Activated effector memory CD4-positive, alpha-beta T cell treated with anti-CD3 and anti-CD28 coated beads, Interleukin-2, amount 50 U/mL, for 16 hours (primary cell): ENCODE data around the gene EIF4G3.
"Not testable (repeated sequence)": the region's sequence is repeated elsewhere in the genome, so short reads cannot be mapped to it uniquely, and the experiment has no call there.

ENCODE experiments used
- DNase-seq: peaks from one replicate; pipeline ENCODE4 v3.0.0-alpha.2; 2020

Gene EIF4G3

GRCh38 chr1:20867062-20867461 is 309.6 kb downstream of the EIF4G3 start:
- DNase-seq = no peak

DNA sequence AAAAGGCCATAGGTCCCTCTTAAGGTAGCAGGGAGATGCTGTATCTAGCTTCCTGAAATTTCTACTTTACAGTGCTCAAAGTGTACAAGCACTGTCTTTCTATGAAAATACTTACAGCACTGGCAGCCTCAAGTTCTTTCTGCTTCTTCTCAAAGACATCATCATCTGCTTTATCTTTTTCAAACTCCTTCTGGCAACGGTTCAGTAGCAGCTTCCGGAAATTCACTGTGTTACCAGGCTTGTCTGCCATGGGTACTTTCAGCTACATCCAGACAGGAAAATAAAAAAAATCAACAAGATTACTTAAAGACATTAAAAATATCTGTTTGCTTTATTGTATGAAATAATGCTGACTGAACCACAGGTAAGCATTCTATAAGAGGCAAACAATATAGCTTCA is 311.7 kb downstream of the EIF4G3 start:
- no peak for DNase-seq

DNA sequence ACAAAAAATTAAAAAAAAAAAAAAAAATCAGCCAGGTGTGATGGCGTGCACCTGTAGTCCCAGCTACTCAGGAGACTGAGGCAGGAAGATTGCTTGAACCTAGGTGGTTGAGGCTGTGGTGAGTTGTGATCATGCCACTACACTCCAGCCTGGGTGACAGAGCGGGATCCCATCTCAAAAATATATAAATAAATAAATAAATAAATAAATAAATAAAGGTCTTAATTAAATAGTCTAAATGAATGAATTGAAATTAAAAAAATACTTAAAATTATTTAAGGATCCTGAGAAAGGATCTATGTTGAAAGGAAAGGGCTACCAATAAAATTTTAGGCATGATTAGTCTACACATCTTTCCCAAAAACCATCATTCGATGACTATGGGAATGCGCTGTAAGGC is 322.2 kb downstream of the EIF4G3 start:
- no peak for DNase-seq

DNA sequence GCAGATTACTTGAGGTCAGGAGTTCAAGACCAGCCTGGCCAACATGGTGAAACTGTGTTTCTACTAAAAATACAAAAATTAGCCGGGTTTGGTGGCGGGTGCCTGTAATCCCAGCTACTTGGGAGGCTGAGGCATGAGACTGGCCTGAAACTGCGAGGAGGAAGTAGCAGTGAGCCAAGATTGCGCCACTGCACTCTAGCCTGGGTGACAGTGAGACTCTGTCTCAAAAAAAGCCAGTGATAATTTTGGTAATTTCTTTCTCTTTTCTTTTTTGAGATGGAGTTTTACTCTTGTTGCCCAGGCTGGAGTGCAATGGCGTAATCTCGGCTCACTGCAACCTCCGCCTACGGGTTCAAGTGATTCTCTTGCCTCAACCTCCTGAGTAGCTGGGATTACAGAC is 324.9 kb downstream of the EIF4G3 start:
- DNase-seq = not testable (repeated sequence)

DNA sequence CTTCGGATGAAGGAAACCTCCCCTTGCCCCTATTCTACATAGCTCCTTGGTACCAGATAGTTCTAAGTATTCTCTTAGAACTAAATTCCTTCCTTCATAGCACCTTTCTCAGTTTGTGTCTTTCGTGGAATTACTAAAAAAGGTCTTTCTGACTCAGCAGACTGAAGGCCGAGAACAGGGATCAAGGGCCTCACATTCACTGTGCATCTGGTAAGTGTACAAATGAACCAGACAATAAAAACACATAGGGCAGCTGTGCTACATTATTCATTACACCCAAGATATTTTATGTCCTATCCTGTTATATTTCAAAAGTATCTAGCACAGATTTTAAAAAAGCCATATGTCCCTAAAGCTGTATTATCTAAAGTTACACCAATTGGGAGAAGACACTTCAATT is 326.7 kb downstream of the EIF4G3 start:
- no peak for DNase-seq

- DNase-seq = no peak
These were observed 327.6 kb downstream of the EIF4G3 start for GRCh38 chr1:20849100-20849499.

DNA sequence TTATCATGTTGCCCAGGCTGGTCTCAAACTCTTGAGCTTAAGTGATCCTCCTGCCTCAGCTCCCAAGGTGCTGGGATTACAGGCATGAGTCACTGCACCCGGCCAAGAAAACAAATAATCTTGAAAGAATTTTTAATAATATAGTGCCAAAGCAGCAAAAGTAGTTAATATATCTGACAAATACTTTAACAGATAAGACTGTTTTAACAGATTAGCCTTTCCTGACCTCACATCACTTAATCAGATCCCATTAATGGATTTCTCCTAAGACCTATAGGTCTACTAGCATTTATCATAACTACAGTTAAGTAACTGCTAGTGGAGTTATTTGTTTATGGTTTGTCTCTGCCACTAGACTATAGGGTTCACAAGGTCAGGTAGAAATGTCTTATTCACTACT is 328.5 kb downstream of the EIF4G3 start:
- DNase-seq = no peak

DNA sequence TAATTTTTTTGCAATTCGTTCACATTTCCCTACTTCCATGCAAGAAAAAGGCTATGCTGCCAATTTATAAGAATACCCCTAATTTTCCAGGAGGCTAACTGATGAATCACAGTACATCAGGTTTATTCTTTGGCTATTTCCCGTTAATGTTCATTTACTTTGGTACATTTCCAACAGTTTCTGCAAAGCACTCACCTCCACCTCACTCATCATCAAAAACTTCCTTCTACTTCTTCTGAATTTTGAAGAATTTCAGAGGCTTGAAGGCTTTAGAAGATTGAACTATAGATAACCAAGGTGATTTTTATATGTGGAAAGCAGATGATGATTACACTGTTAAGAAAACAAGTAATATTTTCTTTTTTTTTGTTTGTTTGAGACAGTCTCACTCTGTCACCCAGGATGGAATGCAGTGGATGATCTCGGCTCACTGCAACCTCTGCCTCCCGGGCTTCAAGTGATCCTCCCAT is 329.1 kb downstream of the EIF4G3 start:
- no peak for DNase-seq

DNA sequence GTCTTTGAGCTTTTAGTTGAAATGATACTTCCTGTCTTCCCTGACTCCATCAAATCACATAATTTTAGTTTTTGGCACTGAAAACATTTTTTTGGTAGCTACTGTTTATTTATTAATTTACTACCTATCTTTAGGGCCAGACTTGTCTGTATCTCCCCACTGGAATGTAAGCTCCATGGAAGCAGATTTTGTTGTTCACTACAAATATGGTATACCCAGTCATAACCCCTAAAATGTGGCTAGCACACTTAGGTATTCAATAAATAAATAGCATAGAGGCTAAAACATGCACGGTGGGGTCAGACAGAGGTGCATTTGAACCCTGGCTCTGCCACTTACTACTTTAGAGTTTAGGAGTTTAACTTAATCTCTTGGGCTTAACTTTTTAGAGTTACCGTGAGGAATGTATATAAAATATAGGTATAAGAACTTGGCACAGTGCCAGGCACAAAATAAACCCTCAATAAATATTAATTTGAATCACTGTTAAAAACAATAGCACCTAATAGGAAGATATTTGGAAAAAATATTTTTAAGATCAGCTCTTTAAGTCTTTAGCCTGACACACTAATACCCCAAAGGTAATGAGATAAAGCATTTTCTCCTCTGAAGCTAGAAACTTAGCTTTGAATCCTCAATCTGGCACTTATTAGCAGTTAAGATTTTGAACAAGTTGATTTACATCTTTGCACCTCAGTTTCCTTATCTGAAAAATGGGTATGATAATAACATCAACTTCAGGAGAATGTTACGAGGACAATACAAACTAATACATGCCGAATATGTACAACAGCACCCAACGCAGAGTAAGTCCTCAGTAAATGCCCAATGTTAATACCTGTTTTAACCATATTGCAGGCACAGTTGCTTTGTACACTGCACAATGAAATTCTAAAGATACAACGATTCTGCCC is 330.0 kb downstream of the EIF4G3 start:
- no peak for DNase-seq

- DNase-seq = no peak
These were observed 336.0 kb downstream of the EIF4G3 start for GRCh38 chr1:20840731-20841130.

GRCh38 chr1:20837554-20838192 is 339.0 kb downstream of the EIF4G3 start:
- DNase-seq = no peak

GRCh38 chr1:20836230-20836629 is 340.5 kb downstream of the EIF4G3 start:
- DNase-seq = no peak

DNA sequence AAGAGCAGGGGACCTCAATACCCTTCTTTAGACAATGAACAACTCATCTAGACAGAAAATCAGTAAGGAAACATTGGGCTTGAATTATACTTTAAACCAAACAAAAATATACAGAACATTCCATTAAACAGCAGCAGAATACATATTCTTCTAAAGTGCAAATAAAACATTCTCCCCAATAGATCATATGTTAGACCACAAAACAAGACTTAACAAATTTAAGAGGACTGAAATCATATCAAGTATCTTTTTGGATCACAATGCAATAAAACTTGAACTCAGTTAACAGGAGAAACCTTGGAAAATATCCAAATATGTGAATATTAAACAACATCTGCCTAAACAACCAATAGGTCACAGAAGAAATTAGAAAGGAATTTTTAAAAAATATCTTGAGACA is 341.9 kb downstream of the EIF4G3 start:
- DNase-seq = no peak

DNA sequence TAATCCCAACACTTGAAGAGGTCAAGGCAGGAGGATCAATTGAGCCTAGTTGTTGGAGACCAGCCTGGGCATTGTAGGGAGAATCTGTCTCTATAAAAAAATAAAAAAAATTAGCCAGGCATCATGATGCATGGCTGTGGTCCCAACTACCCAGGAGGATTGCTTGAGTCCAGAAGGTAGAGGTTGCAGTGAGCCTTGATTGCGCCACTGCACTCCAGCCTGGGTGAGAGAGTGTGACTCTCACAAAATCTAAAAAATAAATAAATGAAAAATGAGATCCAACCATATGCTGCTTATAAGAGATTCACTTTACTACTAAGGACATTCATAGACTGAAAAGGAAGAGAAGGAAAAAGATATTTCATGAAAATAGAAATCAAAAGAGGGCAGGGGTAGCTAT is 342.5 kb downstream of the EIF4G3 start:
- no peak for DNase-seq

- no peak for DNase-seq
These were observed 346.3 kb downstream of the EIF4G3 start for GRCh38 chr1:20830378-20830777.

DNA sequence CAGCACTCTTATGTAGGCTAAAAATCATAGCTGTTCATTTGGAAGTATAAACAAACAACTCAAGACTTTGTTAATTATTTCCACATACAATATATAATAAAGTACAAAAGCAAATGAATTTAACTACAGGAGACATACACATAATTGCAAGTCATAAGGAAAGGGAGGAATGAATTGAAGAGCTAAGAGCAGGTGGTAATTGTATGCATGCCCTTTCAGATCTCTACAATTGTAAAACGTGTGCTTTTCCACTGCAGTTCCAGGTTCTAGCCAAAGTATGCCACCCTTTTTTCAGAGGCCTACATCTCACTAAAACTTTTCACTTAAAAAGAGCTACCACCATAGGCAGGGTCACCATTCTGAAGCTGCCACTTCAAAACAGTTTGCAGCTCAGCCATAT is 346.8 kb downstream of the EIF4G3 start:
- DNase-seq = no peak

DNA sequence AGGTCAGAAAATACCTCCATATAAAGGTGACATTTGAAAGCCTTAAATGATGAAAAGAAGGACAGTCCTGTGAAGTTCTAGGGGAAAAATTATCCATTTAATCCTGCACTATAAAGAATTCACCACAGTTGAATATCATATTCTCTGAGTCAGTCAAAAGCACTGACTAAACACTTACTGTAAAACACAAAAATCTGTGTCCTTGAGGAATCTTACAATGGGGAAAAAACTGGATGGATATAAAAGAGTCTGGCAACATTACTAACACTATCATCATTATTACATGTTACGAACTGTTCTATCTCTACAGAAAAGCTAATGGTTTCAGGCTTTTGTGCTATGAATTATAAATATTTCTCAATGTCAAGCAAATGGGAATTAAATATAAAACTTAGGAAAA is 347.2 kb downstream of the EIF4G3 start:
- no peak for DNase-seq

DNA sequence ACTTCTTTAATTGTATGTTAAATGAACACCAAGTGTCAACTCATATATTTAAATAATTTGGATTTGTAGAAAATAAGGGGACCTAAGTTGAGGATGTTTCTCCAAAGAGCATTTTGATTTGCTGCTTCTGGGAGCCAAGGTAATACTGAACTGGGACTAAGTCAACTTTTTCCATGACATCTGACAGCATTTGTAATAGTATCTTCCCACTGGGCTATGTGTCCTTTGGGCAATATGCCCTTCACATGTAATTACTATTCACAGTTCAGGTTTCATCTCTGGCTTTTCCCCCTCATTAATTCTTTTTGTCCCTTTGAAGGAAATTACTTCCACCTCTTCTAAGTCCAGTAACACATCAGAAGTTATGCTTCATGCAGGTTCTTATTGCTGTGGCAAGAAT is 352.9 kb downstream of the EIF4G3 start:
- DNase-seq = no peak

- DNase-seq = no peak
These were observed 355.2 kb downstream of the EIF4G3 start for GRCh38 chr1:20821466-20821865.

- no peak for DNase-seq
These were observed 356.9 kb downstream of the EIF4G3 start for GRCh38 chr1:20819818-20820217.

- DNase-seq = no peak
These were observed 362.2 kb downstream of the EIF4G3 start for GRCh38 chr1:20814534-20814871.

GRCh38 chr1:20811916-20812315 is 364.8 kb downstream of the EIF4G3 start:
- DNase-seq = no peak

DNA sequence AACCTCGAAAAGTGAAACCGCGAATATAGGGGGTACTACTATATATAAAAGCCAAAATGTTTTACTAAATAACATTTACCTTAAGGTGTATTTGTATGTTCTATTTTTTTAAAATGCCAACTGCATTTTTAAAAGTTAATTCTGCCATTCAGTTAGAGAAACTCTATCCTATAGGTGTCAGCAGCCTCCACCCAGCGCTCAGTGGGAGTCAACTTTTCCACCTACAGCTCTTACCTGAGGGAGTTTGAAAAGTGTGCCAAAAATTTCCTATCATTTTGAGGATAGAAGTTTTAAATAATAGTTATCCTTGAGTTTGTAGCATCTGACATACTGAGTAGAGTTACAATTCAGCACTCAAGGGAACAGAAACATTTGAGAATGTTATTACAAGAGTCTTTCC is 383.5 kb downstream of the EIF4G3 start:
- DNase-seq = no peak

DNA sequence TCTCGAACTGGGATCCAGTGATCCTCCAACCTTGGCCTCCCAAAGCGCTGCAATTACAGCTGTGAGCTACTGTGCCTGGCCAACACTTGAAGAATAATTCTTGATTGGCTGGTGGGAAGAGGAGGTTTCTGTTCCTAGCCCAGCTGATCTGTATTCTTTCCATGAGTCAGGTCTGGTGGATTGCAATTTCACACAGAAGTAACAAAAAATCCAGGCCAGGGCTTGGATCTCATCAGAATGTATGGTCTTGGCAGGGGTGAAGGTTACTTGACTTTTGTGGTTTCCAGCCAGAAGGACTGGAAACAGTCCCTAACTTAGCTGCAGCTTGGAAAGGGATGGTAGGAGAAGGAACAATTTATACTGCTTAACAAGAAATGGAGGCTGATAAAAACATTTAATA is 384.5 kb downstream of the EIF4G3 start:
- DNase-seq = no peak

DNA sequence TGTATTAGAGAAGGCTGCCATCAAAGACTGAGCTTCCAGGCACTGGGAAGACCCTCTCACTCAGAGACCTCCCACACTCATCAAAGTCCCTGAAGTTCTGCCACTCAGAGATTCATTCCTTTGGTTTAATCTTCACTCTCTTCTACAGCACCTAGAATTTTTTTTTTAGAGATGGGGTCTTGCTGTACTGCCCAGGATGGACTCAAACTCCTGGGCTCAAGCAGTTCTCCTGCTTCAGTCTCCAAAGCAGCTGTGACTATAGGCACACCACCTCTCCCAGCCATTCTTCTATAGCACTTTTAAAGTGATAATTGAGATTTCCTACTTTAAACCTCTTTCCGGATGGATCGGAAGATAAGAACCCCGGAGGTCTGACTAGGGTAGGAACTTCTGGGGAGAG is 385.9 kb downstream of the EIF4G3 start:
- DNase-seq = no peak
